OCI-LY3 (cell line): Measurements from ENCODE around the gene CCDC175.

ENCODE experiments used
- H2AFZ ChIP-seq: fragments of 200-600, 300-600 bp; shearing (Covaris generic); 2 replicates; pipeline ENCODE4 v1.6.0; 2014; ENCODE audit warnings: antibody characterized with exemption, low read depth, low read length
- H3K27ac ChIP-seq: fragments of 200-600, 300-600 bp; sonication (generic); 2 replicates; pipeline ENCODE4 v1.5.1; 2014; ENCODE audit warnings: mild to moderate bottlenecking, low read length, moderate library complexity, mixed read lengths
- H3K27me3 ChIP-seq: fragments of 200-600, 300-600 bp; sonication (generic); 2 replicates; pipeline ENCODE4 v1.6.1; 2014; ENCODE audit warnings: low read depth, low read length, mixed read lengths
- H3K36me3 ChIP-seq: fragments of 200-600, 300-600 bp; sonication (generic); replicated peaks from 2 replicates; pipeline ENCODE3; 2014; ENCODE audit warnings: low read depth, low read length, mixed read lengths
- H3K4me1 ChIP-seq: fragments of 300-600, 200-600 bp; sonication (generic); 2 replicates; pipeline ENCODE4 v1.6.1; 2014; ENCODE audit warnings: low read length, mixed read lengths
- H3K4me2 ChIP-seq: fragments of 200-600, 300-600 bp; sonication (generic); 2 replicates; pipeline ENCODE4 v1.6.1; 2014; ENCODE audit warnings: low read length, mixed read lengths
- H3K4me3 ChIP-seq: fragments of 300-600, 200-600 bp; sonication (generic); 2 replicates; pipeline ENCODE4 v1.5.1; 2014; ENCODE audit warnings: antibody characterized with exemption, mild to moderate bottlenecking, low read length, moderate library complexity
- H3K79me2 ChIP-seq: fragments of 300-600, 200-600 bp; shearing (Covaris generic); 2 replicates; pipeline ENCODE4 v1.6.1; 2014; ENCODE audit warnings: mild to moderate bottlenecking, low read length, mixed read lengths
- H3K9ac ChIP-seq: fragments of 300-600, 200-600 bp; shearing (Covaris generic); 2 replicates; pipeline ENCODE4 v1.6.0; 2014; ENCODE audit warnings: mild to moderate bottlenecking, low read length, moderate library complexity
- H3K9me3 ChIP-seq: fragments of 200-600, 300-600 bp; shearing (Covaris generic); 2 replicates; pipeline ENCODE4 v1.6.1; 2014; ENCODE audit warnings: low read length, mixed read lengths; ENCODE audit not compliant: insufficient read depth
- H4K20me1 ChIP-seq: fragments of 200-600, 300-600 bp; sonication (generic); 2 replicates; pipeline ENCODE4 v1.6.1; 2016; ENCODE audit warnings: low read length, mixed read lengths; ENCODE audit not compliant: insufficient read depth
- EZH2phosphoT487 ChIP-seq: fragments of 200-600 bp; shearing (Covaris generic); IDR thresholded peaks from 2 replicates; pipeline ENCODE4 v1.6.1; 2018; ENCODE audit warnings: antibody characterized with exemption, mixed run types, low read depth
- TF ChIP-seq, protein P1 (sequence below): fragments of 200-600, 300-600 bp; sonication (generic); IDR thresholded peaks from 2 replicates; pipeline ENCODE4 v1.5.1; 2014; ENCODE audit warnings: antibody characterized with exemption, low read length, low read depth

CCDC175 gene

DNA sequence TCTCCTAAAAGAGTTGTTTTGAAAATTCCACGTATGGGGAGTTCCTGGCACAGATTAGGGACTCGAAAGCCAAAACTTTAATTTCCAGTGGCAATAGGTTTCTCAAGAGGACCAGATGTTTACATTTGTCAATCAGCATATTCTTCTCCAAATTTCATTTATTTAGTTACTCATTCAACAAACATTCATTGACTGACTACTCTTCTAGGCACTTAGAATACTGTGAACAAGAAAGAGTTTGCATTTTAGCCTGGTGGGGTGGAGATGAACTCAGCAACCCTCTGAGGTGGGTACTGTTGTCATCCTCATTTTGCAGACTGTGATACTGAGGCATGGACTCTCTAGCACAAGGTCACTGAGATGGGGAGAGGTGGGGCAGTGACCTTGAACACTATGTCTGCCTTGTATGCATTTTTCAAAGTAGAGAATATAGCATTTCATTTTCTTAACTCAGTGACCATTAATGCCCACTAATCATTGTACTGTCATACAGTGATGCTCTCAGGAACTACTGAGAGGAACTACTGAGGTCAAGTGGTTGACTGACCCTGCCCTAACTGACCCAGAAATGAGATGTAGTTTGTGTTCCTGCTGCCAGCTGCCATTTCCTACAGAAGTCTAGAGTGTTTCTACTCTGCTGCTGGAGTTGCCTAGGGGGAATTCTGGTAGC, 94.6 kb downstream of the CCDC175 start:
- Histone ChIP-seq H3K4me2 (peak overlapping the region; percentile 87; the same call in 1 of the 2 replicates), H3K9me3 (no peaks in the 10 kb centered on the region), H3K27ac (no peak overlapping the region), H3K4me3 (no peak overlapping the region), H3K79me2 (peaks cover 42% of the 10 kb centered on the region), H3K27me3 (no peaks in the 10 kb centered on the region), H2AFZ (no peak overlapping the region), H4K20me1 (peaks cover 6% of the 10 kb centered on the region), H3K9ac (no peak overlapping the region), H3K4me1 (peaks cover 14% of the 10 kb centered on the region), H3K36me3 (peaks cover 5% of the 10 kb centered on the region)
- no peak for TF ChIP-seq EZH2phosphoT487
- TF ChIP-seq, protein P1, sequence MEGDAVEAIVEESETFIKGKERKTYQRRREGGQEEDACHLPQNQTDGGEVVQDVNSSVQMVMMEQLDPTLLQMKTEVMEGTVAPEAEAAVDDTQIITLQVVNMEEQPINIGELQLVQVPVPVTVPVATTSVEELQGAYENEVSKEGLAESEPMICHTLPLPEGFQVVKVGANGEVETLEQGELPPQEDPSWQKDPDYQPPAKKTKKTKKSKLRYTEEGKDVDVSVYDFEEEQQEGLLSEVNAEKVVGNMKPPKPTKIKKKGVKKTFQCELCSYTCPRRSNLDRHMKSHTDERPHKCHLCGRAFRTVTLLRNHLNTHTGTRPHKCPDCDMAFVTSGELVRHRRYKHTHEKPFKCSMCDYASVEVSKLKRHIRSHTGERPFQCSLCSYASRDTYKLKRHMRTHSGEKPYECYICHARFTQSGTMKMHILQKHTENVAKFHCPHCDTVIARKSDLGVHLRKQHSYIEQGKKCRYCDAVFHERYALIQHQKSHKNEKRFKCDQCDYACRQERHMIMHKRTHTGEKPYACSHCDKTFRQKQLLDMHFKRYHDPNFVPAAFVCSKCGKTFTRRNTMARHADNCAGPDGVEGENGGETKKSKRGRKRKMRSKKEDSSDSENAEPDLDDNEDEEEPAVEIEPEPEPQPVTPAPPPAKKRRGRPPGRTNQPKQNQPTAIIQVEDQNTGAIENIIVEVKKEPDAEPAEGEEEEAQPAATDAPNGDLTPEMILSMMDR = no peak

DNA sequence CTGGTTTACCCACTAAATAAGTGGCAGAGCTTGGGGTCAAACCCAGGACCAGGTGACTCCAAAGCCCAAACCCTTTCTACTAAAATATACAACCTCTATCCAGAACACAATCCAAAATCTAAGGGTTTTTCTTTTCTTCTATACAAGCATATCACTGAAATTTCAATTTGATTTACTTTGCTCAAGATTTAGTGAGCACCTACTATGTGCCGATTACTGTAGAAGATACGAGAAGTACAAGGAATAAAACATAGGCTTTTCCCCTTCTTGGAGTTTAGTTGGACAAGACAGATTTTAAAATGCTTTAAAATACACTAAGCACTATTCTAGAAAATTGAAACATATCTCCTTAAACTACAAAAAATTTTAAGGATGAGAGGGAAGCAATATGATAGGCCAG, 95.2 kb downstream of the CCDC175 start:
- Histone ChIP-seq H3K27ac (no peak overlapping the region), H3K4me1 (peaks cover 14% of the 10 kb centered on the region), H3K79me2 (peaks cover 40% of the 10 kb centered on the region), H2AFZ (no peak overlapping the region), H3K36me3 (peaks cover 10% of the 10 kb centered on the region), H3K4me3 (no peak overlapping the region), H3K9ac (no peak overlapping the region), H4K20me1 (peaks cover 6% of the 10 kb centered on the region), H3K4me2 (no peak overlapping the region), H3K9me3 (no peaks in the 10 kb centered on the region), H3K27me3 (no peaks in the 10 kb centered on the region)
- TF ChIP-seq EZH2phosphoT487 = no peak
- TF ChIP-seq, protein P1 = no peak

DNA sequence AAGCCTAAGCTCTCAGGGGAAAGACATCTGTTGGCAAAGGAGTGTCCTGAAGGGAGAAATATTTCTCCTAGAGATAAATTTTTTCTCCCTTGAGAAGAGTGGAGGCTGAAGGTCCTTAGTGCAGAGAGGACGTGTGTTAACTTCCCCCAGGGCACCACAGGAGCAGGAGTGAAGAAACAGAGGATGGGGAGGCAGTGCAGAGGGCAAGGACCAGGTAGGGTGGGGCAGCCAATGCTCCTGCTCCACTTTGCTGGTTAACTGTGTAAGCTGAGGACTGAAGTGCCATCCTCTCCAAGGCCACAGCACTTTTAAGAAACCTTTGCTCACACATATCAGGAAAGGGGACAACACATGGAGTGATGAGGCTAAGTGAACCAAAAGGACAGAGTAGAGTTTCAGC, 96.4 kb downstream of the CCDC175 start:
- no peak overlapping the region for H2AFZ ChIP-seq
- H3K79me2 ChIP-seq = peaks cover 28% of the 10 kb centered on the region
- H3K4me1 ChIP-seq = peaks cover 10% of the 10 kb centered on the region
- no peaks in the 10 kb centered on the region for H3K9me3 ChIP-seq
- H3K9ac ChIP-seq = no peak overlapping the region
- H3K27ac ChIP-seq = no peak overlapping the region
- TF ChIP-seq EZH2phosphoT487 = no peak
- TF ChIP-seq, protein P1 = no peak
- H3K4me2 ChIP-seq = no peak overlapping the region
- H3K27me3 ChIP-seq = no peaks in the 10 kb centered on the region
- peaks cover 16% of the 10 kb centered on the region for H3K36me3 ChIP-seq
- no peak overlapping the region for H3K4me3 ChIP-seq
- H4K20me1 ChIP-seq = peaks cover 6% of the 10 kb centered on the region

DNA sequence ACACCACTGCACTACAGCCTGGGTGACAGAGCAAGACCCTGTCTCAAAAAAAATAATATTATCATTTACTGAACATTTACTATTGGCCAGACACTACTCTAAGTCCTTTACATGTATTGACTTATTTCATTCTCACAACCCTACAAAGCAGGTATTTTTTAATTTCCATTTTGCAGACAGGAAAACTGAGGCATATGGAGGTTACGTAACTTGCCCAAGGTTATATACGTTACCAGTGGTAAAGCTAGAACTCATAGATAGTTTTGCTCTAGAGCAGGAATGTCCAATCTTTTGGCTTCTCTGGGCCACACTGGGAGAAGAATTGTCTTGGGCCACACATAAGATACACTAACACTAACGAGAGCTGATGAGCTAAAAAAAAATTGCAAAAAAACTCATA, 98.1 kb downstream of the CCDC175 start:
- Histone ChIP-seq H3K9ac (no peak overlapping the region), H3K9me3 (no peaks in the 10 kb centered on the region), H3K4me1 (peaks cover 9% of the 10 kb centered on the region), H3K4me3 (no peak overlapping the region), H3K79me2 (peaks cover 16% of the 10 kb centered on the region), H3K4me2 (no peak overlapping the region), H4K20me1 (peaks cover 6% of the 10 kb centered on the region), H3K27me3 (no peaks in the 10 kb centered on the region), H2AFZ (no peak overlapping the region), H3K36me3 (peaks cover 27% of the 10 kb centered on the region), H3K27ac (no peak overlapping the region)
- no peak for TF ChIP-seq EZH2phosphoT487
- TF ChIP-seq, protein P1 = no peak
